ENCODE results near the gene MGARP.
A peak's percentile ranks its signal among the peaks of the same experiment; 100 is the strongest.

Gene MGARP

DNA sequence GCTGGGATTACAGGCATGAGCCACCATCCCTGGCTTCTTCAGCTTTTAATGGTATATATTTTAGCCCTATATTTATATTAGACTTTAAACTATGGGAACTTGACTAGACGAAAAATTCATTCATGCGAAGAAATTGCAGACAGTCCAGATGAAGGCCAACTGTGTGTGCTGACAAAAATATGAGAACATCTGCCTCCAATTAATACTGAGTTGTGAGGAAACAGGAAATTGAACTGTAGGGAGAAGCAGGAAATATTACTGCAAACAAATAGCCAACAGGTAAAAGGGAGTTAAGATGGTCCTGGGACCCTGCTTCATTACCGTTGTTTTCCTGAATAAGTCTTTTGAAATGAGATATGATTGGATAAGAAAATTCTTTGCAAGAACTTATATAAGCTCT lies 26.3 kb downstream of the MGARP start:
- TF ChIP-seq ELF4 (IDR thresholded peaks at IDR 0.05) (no peak), BHLHE40 (IDR thresholded peaks at IDR 0.05; ENCODE audit: borderline replicate concordance) (no peak), SP1 (IDR thresholded peaks at IDR 0.05) (no peak), FOXM1 (IDR thresholded peaks at IDR 0.05; ENCODE audit: borderline replicate concordance) (no peak), CTBP1 (IDR thresholded peaks at IDR 0.05; ENCODE audit: borderline replicate concordance) (no peak), LEF1 (IDR thresholded peaks at IDR 0.05; ENCODE audit: borderline replicate concordance) (no peak), FOXK2 (IDR thresholded peaks at IDR 0.05) (no peak), ZNF384 (IDR thresholded peaks at IDR 0.05) (no peak), FOXA1 (IDR thresholded peaks at IDR 0.05) (no peak), TARDBP (IDR thresholded peaks at IDR 0.05) (no peak), SUZ12 (IDR thresholded peaks at IDR 0.05) (no peak), ARNT (IDR thresholded peaks at IDR 0.05) (no peak), L3MBTL2 (conservative IDR thresholded peaks at IDR 0.05) (no peak), NFRKB (IDR thresholded peaks at IDR 0.05) (no peak), HDGF (IDR thresholded peaks at IDR 0.05; ENCODE audit: borderline replicate concordance) (no peak)
- TF ChIP-seq, protein P1, sequence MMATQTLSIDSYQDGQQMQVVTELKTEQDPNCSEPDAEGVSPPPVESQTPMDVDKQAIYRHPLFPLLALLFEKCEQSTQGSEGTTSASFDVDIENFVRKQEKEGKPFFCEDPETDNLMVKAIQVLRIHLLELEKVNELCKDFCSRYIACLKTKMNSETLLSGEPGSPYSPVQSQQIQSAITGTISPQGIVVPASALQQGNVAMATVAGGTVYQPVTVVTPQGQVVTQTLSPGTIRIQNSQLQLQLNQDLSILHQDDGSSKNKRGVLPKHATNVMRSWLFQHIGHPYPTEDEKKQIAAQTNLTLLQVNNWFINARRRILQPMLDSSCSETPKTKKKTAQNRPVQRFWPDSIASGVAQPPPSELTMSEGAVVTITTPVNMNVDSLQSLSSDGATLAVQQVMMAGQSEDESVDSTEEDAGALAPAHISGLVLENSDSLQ (IDR thresholded peaks at IDR 0.05) = no peak
- ChIA-PET CTCF (interaction anchor here (0.6 to 3.4 kb wide), 2 partner anchors 12 to 42 kb away, joined by 8 to 12 read pairs; no protein-coding TSS in a partner anchor), POLR2A (interaction anchor here (1.2 to 2.0 kb wide), 4 partner anchors 26 to 171 kb away, joined by 3 to 9 read pairs (median 5); partner anchors contain the start of genes ELF2, MGARP and NAA15)
- DNase-seq (ENCODE audit: extremely low spot score) = no peak

DNA sequence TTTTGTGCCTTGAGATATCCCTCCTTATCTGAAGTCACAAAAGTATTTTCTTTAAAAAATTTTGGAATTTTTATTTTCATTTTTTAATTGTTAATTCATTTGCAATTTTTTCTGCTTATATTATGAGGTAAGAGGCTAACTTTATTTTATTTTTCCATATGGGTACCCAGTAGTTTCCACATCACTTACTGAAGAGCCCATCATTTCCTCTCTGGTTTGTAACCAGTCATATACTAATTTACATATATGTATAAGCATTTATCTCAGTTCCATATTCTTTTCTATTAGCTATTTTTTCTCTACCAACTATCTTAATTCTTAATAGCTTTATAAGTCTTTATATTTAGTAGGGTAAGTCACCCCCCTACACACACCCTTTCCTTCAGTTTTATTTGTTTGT lies 27.0 kb downstream of the MGARP start:
- DNase-seq (ENCODE audit: extremely low spot score) = no peak
- POLR2A ChIA-PET = interaction anchor here (1.5 kb wide), 1 partner anchor 48 kb away, joined by 3 read pairs; the partner anchor contains the start of gene NAA15
- CTCF ChIA-PET = interaction anchor here (0.6 to 3.4 kb wide), 2 partner anchors 13 to 43 kb away, joined by 8 to 12 read pairs; no protein-coding TSS in a partner anchor
- no peak for TF ChIP-seq CTBP1 (IDR thresholded peaks at IDR 0.05; ENCODE audit: borderline replicate concordance)
- no peak for TF ChIP-seq FOXM1 (IDR thresholded peaks at IDR 0.05; ENCODE audit: borderline replicate concordance)
- TF ChIP-seq TARDBP (IDR thresholded peaks at IDR 0.05) = no peak
- no peak for TF ChIP-seq L3MBTL2 (conservative IDR thresholded peaks at IDR 0.05)
- no peak for TF ChIP-seq LEF1 (IDR thresholded peaks at IDR 0.05; ENCODE audit: borderline replicate concordance)
- no peak for TF ChIP-seq SP1 (IDR thresholded peaks at IDR 0.05)
- no peak for TF ChIP-seq SUZ12 (IDR thresholded peaks at IDR 0.05)

DNA sequence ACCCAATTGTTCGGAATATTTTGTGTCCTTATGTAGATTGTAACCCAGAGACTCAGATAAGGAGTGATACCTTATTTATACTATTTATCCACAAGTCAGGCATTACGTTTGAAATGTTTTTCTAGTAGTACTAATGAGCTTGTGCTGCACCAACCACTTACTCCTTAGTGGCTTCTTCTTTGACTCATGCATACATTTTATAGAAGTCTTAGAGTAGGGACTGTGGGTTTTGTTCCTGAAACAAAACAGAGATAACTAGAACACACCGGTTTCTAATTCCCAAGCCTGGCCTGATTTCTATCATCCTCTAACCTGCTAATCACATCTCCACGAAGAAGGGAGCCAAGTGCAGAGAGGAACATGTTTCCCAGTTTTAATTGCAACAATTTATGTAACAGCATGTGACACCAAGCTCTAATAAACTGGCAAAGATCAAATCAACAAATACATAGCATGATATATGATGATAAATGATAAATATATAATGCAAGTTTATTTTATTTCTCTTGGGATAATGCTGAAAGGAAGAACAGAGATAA lies 32.3 kb downstream of the MGARP start:
- ChIA-PET POLR2A (interaction anchor here (1.2 kb wide), 1 partner anchor 48 kb away, joined by 3 read pairs; no protein-coding TSS in a partner anchor), CTCF (interaction anchor here (1.1 to 1.5 kb wide), 2 partner anchors 48 to 49 kb away, joined by 3 to 4 read pairs; no protein-coding TSS in a partner anchor)
- TF ChIP-seq ARNT (IDR thresholded peaks at IDR 0.05) (no peak), LEF1 (IDR thresholded peaks at IDR 0.05; ENCODE audit: borderline replicate concordance) (no peak), L3MBTL2 (conservative IDR thresholded peaks at IDR 0.05) (no peak), ZNF384 (IDR thresholded peaks at IDR 0.05) (no peak), CTBP1 (IDR thresholded peaks at IDR 0.05; ENCODE audit: borderline replicate concordance) (no peak), TARDBP (IDR thresholded peaks at IDR 0.05) (no peak), FOXK2 (IDR thresholded peaks at IDR 0.05) (no peak), SUZ12 (IDR thresholded peaks at IDR 0.05) (no peak), FOXA1 (IDR thresholded peaks at IDR 0.05) (no peak), BHLHE40 (IDR thresholded peaks at IDR 0.05; ENCODE audit: borderline replicate concordance) (no peak), ELF4 (IDR thresholded peaks at IDR 0.05) (no peak), SP1 (IDR thresholded peaks at IDR 0.05) (no peak), NFRKB (IDR thresholded peaks at IDR 0.05) (no peak), FOXM1 (IDR thresholded peaks at IDR 0.05; ENCODE audit: borderline replicate concordance) (no peak), HDGF (IDR thresholded peaks at IDR 0.05; ENCODE audit: borderline replicate concordance) (no peak)
- TF ChIP-seq, protein P1 (IDR thresholded peaks at IDR 0.05) = no peak
- no peak for DNase-seq (ENCODE audit: extremely low spot score)

DNA sequence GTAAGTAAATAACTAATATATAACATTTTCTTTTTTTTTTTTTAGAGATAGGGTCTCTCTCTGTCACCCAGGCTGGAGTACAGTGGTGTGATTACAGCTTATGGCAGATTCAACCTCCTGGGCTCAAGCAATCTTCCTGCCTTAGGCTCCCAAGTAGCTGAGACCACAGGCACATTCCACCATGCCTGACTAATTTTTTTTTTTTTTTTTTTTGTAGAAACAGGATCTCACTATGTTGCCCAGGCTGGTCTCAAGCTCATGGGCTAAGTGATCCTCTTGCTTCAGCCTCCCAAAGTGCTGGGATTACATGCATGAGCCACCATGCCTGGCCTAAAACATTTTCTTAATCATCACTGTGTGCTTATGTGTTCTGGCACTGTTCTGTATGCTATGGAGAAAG lies 32.8 kb downstream of the MGARP start:
- TF ChIP-seq ZNF384 (IDR thresholded peaks at IDR 0.05) (peak; percentile 76), NFRKB (IDR thresholded peaks at IDR 0.05) (no peak)
- no peak for DNase-seq (ENCODE audit: extremely low spot score)
- ChIA-PET POLR2A (no interaction called here), CTCF (interaction anchor here (0.6 to 1.5 kb wide), 3 partner anchors 13 to 50 kb away, joined by 3 to 4 read pairs (median 3); no protein-coding TSS in a partner anchor)

DNA sequence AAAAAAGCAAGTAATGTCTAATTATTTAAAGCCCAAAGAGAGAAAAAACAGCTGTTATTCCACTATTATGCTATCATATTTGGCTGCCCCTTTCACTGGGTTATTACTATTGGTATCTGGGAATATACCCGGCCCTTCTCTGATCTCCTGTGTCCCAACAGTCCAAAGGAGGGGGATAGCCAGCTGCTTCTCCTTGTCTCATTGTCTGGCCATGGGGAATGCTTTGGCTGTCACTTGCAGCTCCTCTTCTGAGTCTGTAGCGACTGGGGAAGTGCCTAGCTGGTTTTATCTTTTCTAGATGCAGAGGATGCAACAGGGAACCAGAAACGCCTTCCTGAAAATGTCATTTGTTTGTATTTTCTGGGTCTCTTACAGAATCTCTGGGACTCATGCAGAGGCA lies 33.9 kb downstream of the MGARP start:
- TF ChIP-seq TARDBP (IDR thresholded peaks at IDR 0.05) (no peak), ZNF384 (IDR thresholded peaks at IDR 0.05) (no peak), ARNT (IDR thresholded peaks at IDR 0.05) (no peak), SUZ12 (IDR thresholded peaks at IDR 0.05) (no peak), CTBP1 (IDR thresholded peaks at IDR 0.05; ENCODE audit: borderline replicate concordance) (no peak), SP1 (IDR thresholded peaks at IDR 0.05) (no peak), NFRKB (IDR thresholded peaks at IDR 0.05) (no peak), ELF4 (IDR thresholded peaks at IDR 0.05) (no peak), FOXA1 (IDR thresholded peaks at IDR 0.05) (no peak), L3MBTL2 (conservative IDR thresholded peaks at IDR 0.05) (no peak), LEF1 (IDR thresholded peaks at IDR 0.05; ENCODE audit: borderline replicate concordance) (no peak), HDGF (IDR thresholded peaks at IDR 0.05; ENCODE audit: borderline replicate concordance) (no peak), FOXM1 (IDR thresholded peaks at IDR 0.05; ENCODE audit: borderline replicate concordance) (no peak), BHLHE40 (IDR thresholded peaks at IDR 0.05; ENCODE audit: borderline replicate concordance) (no peak), FOXK2 (IDR thresholded peaks at IDR 0.05) (no peak)
- TF ChIP-seq, protein P1 (IDR thresholded peaks at IDR 0.05) = no peak
- CTCF ChIA-PET = no interaction called here
- DNase-seq (ENCODE audit: extremely low spot score) = no peak
- POLR2A ChIA-PET = interaction anchor here (1.1 kb wide), 1 partner anchor 20 kb away, joined by 3 read pairs; no protein-coding TSS in a partner anchor

DNA sequence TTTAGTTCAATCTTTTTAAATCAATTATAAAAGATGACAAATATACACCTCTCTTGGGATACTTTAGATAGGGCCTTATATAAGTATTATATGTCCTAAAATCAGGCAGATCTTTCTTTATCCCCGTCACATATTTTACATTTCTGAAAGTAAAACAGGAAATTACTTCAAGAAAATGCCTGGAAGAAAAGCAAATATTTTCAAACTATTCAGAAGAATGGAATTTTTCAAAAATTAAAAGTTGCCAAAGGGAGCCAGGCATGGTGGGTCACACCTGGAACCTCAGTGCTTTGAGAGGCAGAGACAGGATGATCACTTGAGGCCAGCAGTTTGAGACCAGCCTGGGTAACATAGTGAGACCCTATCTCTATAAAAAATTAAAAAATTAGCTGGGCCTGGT lies 34.4 kb downstream of the MGARP start:
- TF ChIP-seq BHLHE40 (IDR thresholded peaks at IDR 0.05; ENCODE audit: borderline replicate concordance) (no peak), L3MBTL2 (conservative IDR thresholded peaks at IDR 0.05) (no peak), FOXM1 (IDR thresholded peaks at IDR 0.05; ENCODE audit: borderline replicate concordance) (no peak), LEF1 (IDR thresholded peaks at IDR 0.05; ENCODE audit: borderline replicate concordance) (no peak), SP1 (IDR thresholded peaks at IDR 0.05) (no peak), ELF4 (IDR thresholded peaks at IDR 0.05) (no peak), ZNF384 (IDR thresholded peaks at IDR 0.05) (no peak), SUZ12 (IDR thresholded peaks at IDR 0.05) (no peak), TARDBP (IDR thresholded peaks at IDR 0.05) (no peak), FOXA1 (IDR thresholded peaks at IDR 0.05) (no peak), HDGF (IDR thresholded peaks at IDR 0.05; ENCODE audit: borderline replicate concordance) (no peak), NFRKB (IDR thresholded peaks at IDR 0.05) (no peak), CTBP1 (IDR thresholded peaks at IDR 0.05; ENCODE audit: borderline replicate concordance) (no peak), ARNT (IDR thresholded peaks at IDR 0.05) (no peak), FOXK2 (IDR thresholded peaks at IDR 0.05) (no peak)
- TF ChIP-seq, protein P1 (IDR thresholded peaks at IDR 0.05) = no peak
- CTCF ChIA-PET = no interaction called here
- no peak for DNase-seq (ENCODE audit: extremely low spot score)
- POLR2A ChIA-PET = interaction anchor here (1.1 kb wide), 1 partner anchor 21 kb away, joined by 3 read pairs; no protein-coding TSS in a partner anchor

Data from HEK293T (cell line).